ENCODE results near the gene RPL36.
A peak's percentile ranks its signal among the peaks of the same experiment; 100 is the strongest.
"Not testable (repeated sequence)": the region's sequence is repeated elsewhere in the genome, so short reads cannot be mapped to it uniquely, and the experiment has no call there.

Gene RPL36

GRCh38 chr19:5719274-5719960 lies 29.3 kb downstream of the RPL36 start:
- peak overlapping the region; percentile 97 for H3K4me3 ChIP-seq (ENCODE audit: low read depth, low read length)
- TF ChIP-seq CTCF (IDR thresholded peaks at IDR 0.05; ENCODE audit: low read depth, low read length): no peak

GRCh38 chr19:5719961-5720790 lies 30.1 kb downstream of the RPL36 start, which contains the start of the genes CATSPERD and LONP1:
CATSPERD (plus strand) TSS chr19:5720637; CDS start chr19:5720738, 101 bp downstream.
LONP1 (minus strand) TSS chr19:5720146; CDS start chr19:5720132, 14 bp downstream.
- TF ChIP-seq CTCF (IDR thresholded peaks at IDR 0.05; ENCODE audit: low read depth, low read length): peak; percentile 96
- peak within 1 kb of the TSS; percentile 97 for H3K4me3 ChIP-seq (ENCODE audit: low read depth, low read length)

GRCh38 chr19:5727453-5728050 lies 37.5 kb downstream of the RPL36 start:
- H3K4me3 ChIP-seq (ENCODE audit: low read depth, low read length): no peak overlapping the region
- no peak for TF ChIP-seq CTCF (IDR thresholded peaks at IDR 0.05; ENCODE audit: low read depth, low read length)

- H3K4me3 ChIP-seq (ENCODE audit: low read depth, low read length): not testable (repeated sequence)
Observed at GRCh38 chr19:5733172-5733571, 43.1 kb downstream of the RPL36 start.

- H3K4me3 ChIP-seq (ENCODE audit: low read depth, low read length): no peak overlapping the region
- no peak for TF ChIP-seq CTCF (IDR thresholded peaks at IDR 0.05; ENCODE audit: low read depth, low read length)
Observed at GRCh38 chr19:5738423-5738822, 48.3 kb downstream of the RPL36 start.
